HepG2 (cell line): ENCODE measurements around the gene GPATCH4. TPM values are rescaled to one million over a fixed set of nuclear protein-coding genes. Genes with fewer than 3 reads are reported as not detected.

Experiments
- ATAC-seq: fragments of 200-7000 bp; cut with Tn5 transposase; 3 replicates; pipeline ENCODE4 v1.9.1; 2020; ENCODE audit warnings: mild to moderate bottlenecking, moderate library complexity
- BruUV-seq: library from RNA; stranded (reverse); fragments of 400-500 nt; replicated peaks from 2 replicates; lab custom pipeline; 2021; lab: Mats Ljungman, UMichigan
- CTCF ChIA-PET: fragments of 300-600 bp; formaldehyde crosslinking; extraction: SDS; loops from one replicate; lab custom pipeline; 2021; ENCODE audit warnings: low total read pairs, inconsistent platforms, low intra/inter-chr PET ratio; lab: Yijun Ruan, JAX
- POLR2A ChIA-PET: fragments of 350-600 bp; sonication (Branson Sonifier 250); formaldehyde crosslinking; loops from one replicate; lab custom pipeline; 2020; ENCODE audit warnings: antibody characterized with exemption, inconsistent platforms; lab: Yijun Ruan, JAX
- DNase-seq: peaks from one replicate; pipeline ENCODE4 v3.0.0-alpha.2; 2015; ENCODE audit warnings: low spot score
- FAIRE-seq: peaks from 3 replicates; lab custom pipeline; 2011; peaks lifted over from hg19 to GRCh38; lab: Jason Lieb, UNC
- H2AFZ ChIP-seq: one replicate; pipeline ENCODE4 v1.6.1; 2011; ENCODE audit warnings: low read length, inconsistent platforms
- H3K27ac ChIP-seq: fragments of 300-600 bp; 3 replicates; pipeline ENCODE4 v1.8.0; 2011; ENCODE audit warnings: mixed run types, mild to moderate bottlenecking, mixed read lengths, low read length, inconsistent platforms; ENCODE audit not compliant: insufficient read depth; ENCODE audit errors: extremely low read length
- H3K27me3 ChIP-seq, 2 experiments: fragments of 200-600 bp in 1 of 2; 2 replicates in 1 of 2; 3 replicates in 1 of 2; pipeline versions ENCODE4 v1.6.0 to v1.8.0; 2011; ENCODE audit warnings: low read length in 2 of 2, mild to moderate bottlenecking in 2 of 2, moderate library complexity in 2 of 2, inconsistent platforms in 1 of 2; ENCODE audit not compliant: insufficient read depth in 2 of 2, control insufficient read depth in 1 of 2
- H3K36me3 ChIP-seq, 2 experiments: fragments of 200-600 bp in 1 of 2; replicated peaks in 1 of 2; 2 replicates in 1 of 2; 3 replicates in 1 of 2; pipeline versions ENCODE4 v1.5.1 to v1.8.0; 2011; ENCODE audit warnings: low read length in 2 of 2, inconsistent platforms in 1 of 2; ENCODE audit not compliant: insufficient read depth in 2 of 2, control insufficient read depth in 1 of 2
- H3K4me1 ChIP-seq: 2 replicates; pipeline ENCODE4 v1.5.1; 2012; ENCODE audit warnings: low read length, inconsistent platforms; ENCODE audit not compliant: insufficient read depth
- H3K4me2 ChIP-seq: 2 replicates; pipeline ENCODE4 v1.6.0; 2011; ENCODE audit warnings: low read depth, low read length, inconsistent platforms
- H3K4me3 ChIP-seq, 3 experiments: fragments of 200-600 bp in 1 of 3; sonication (generic), shearing (Covaris generic) in 1 of 3; replicated peaks in 1 of 3; 2 replicates each; pipeline ENCODE4 v1.5.1; 2011 to 2016; ENCODE audit warnings: low read length in 3 of 3, inconsistent platforms in 2 of 3, low read depth in 2 of 3, mild to moderate bottlenecking in 2 of 3, control low read depth in 1 of 3, mixed read lengths in 1 of 3; ENCODE audit not compliant: insufficient read depth in 1 of 3
- H3K79me2 ChIP-seq: one replicate; pipeline ENCODE4 v1.6.1; 2011; ENCODE audit warnings: low read length, inconsistent platforms; ENCODE audit not compliant: insufficient read depth
- H3K9ac ChIP-seq: 2 replicates; pipeline ENCODE4 v1.6.0; 2011; ENCODE audit warnings: mild to moderate bottlenecking, low read depth, low read length, inconsistent platforms; ENCODE audit not compliant: insufficient read depth
- H3K9me3 ChIP-seq: 2 replicates; pipeline ENCODE4 v1.5.1; 2012; ENCODE audit warnings: mild to moderate bottlenecking, low read length
- H4K20me1 ChIP-seq: 2 replicates; pipeline ENCODE4 v1.6.0; 2011; ENCODE audit warnings: inconsistent platforms, mild to moderate bottlenecking, low read length, moderate library complexity; ENCODE audit not compliant: insufficient read depth
- AKAP8 ChIP-seq: sonication (generic); formaldehyde crosslinking; IDR thresholded peaks from 2 replicates; pipeline ENCODE4 v1.5.1; 2020; ENCODE audit warnings: mild to moderate bottlenecking, missing genetic modification reagents
- CCDC6 ChIP-seq: sonication (generic); formaldehyde crosslinking; IDR thresholded peaks from 2 replicates; pipeline ENCODE4 v1.8.1; 2022; ENCODE audit warnings: mild to moderate bottlenecking, missing genetic modification reagents, moderate library complexity
- CREM ChIP-seq, 2 experiments: sonication (generic) in 1 of 2; formaldehyde crosslinking in 1 of 2; IDR thresholded peaks; 2 replicates each; pipeline versions ENCODE4 v1.4.0 to v1.6.1; 2016 to 2020; ENCODE audit warnings: antibody characterized with exemption in 1 of 2, mild to moderate bottlenecking in 1 of 2, missing genetic modification reagents in 1 of 2
- KDM2A ChIP-seq: sonication (generic); formaldehyde crosslinking; IDR thresholded peaks from 2 replicates; pipeline ENCODE4 v1.4.0; 2020; ENCODE audit warnings: low read depth, missing genetic modification reagents, borderline replicate concordance
- MAFG ChIP-seq: sonication (generic); formaldehyde crosslinking; IDR thresholded peaks from 2 replicates; pipeline ENCODE4 v1.5.1; 2020; ENCODE audit warnings: mild to moderate bottlenecking, missing genetic modification reagents
- POLR2G ChIP-seq: fragments of 200-400 bp; formaldehyde crosslinking; IDR thresholded peaks from 2 replicates; pipeline ENCODE4 v1.6.1; 2018; ENCODE audit warnings: mild to moderate bottlenecking, low read depth, low read length, moderate library complexity
- RAD51 ChIP-seq: fragments of 450-650 bp; IDR thresholded peaks from 2 replicates; pipeline ENCODE4 v1.6.1; 2016; ENCODE audit warnings: borderline replicate concordance
- RBM22 ChIP-seq: fragments of 200-400 bp; formaldehyde crosslinking; optimal IDR thresholded peaks from 2 replicates; pipeline ENCODE3; 2017; ENCODE audit warnings: mild to moderate bottlenecking, low read length, moderate library complexity
- SPEN ChIP-seq: sonication (generic); formaldehyde crosslinking; IDR thresholded peaks from 2 replicates; pipeline ENCODE4 v1.5.1; 2020; ENCODE audit warnings: low read depth, mild to moderate bottlenecking, missing genetic modification reagents
- SSRP1 ChIP-seq: IDR thresholded peaks from 2 replicates; pipeline ENCODE4 v1.6.1; 2016; ENCODE audit warnings: control low read depth
- U2AF2 ChIP-seq: fragments of 200-400 bp; formaldehyde crosslinking; IDR thresholded peaks from 2 replicates; pipeline ENCODE4 v1.6.1; 2017; ENCODE audit warnings: low read depth, mild to moderate bottlenecking, low read length
- ZC3H13 ChIP-seq: sonication (generic); formaldehyde crosslinking; IDR thresholded peaks from 2 replicates; pipeline ENCODE4 v1.8.1; 2023; ENCODE audit warnings: mild to moderate bottlenecking, missing genetic modification reagents, moderate library complexity
- ZNF264 ChIP-seq: sonication (generic); formaldehyde crosslinking; IDR thresholded peaks from 2 replicates; pipeline ENCODE4 v1.4.0; 2020; ENCODE audit warnings: missing genetic modification reagents
- ZNF296 ChIP-seq: sonication (generic); formaldehyde crosslinking; conservative IDR thresholded peaks from 2 replicates; pipeline ENCODE4 v1.5.0; 2020; ENCODE audit warnings: mild to moderate bottlenecking, missing genetic modification reagents
- ZNF317 ChIP-seq: sonication (generic); formaldehyde crosslinking; IDR thresholded peaks from 2 replicates; pipeline ENCODE4 v1.5.0; 2020; ENCODE audit warnings: mild to moderate bottlenecking, missing genetic modification reagents
- ZNF431 ChIP-seq: sonication (generic); formaldehyde crosslinking; IDR thresholded peaks from 2 replicates; pipeline ENCODE4 v1.9.0; 2022; ENCODE audit warnings: missing genetic modification reagents, low read depth, mild to moderate bottlenecking, borderline replicate concordance
- ZNF432 ChIP-seq: sonication (generic); formaldehyde crosslinking; IDR thresholded peaks from 2 replicates; pipeline ENCODE4 v1.5.0; 2020; ENCODE audit warnings: missing genetic modification reagents, mild to moderate bottlenecking, borderline replicate concordance
- ZNF749 ChIP-seq: sonication (generic); formaldehyde crosslinking; IDR thresholded peaks from 2 replicates; pipeline ENCODE4 v1.8.0; 2022; ENCODE audit warnings: mild to moderate bottlenecking, missing genetic modification reagents, moderate library complexity, borderline replicate concordance
- ZNF768 ChIP-seq: sonication (generic); formaldehyde crosslinking; IDR thresholded peaks from 2 replicates; pipeline ENCODE4 v1.4.0; 2020; ENCODE audit warnings: missing genetic modification reagents
- ZNF780A ChIP-seq: sonication (generic); formaldehyde crosslinking; IDR thresholded peaks from 2 replicates; pipeline ENCODE4 v1.8.0; 2022; ENCODE audit warnings: mild to moderate bottlenecking, missing genetic modification reagents, moderate library complexity
- WGBS: methylation state at CpG from one replicate; pipeline ENCODE4 v1.1.6; 2017; ENCODE audit warnings: low lambda C conversion rate; 5-methylcytosine and 5-hydroxymethylcytosine counted together
- in situ Hi-C: cut with HindIII; loops from 2 replicates; pipeline ENCODE4 v1.10.0; 2017; ENCODE audit warnings: low pct_unique_long_range_greater_than_20kb; ENCODE audit not compliant: extremely low pct_ligation_motif_present
- intact Hi-C: fragments of 100-400 bp; cut with micrococcal nuclease; formaldehyde crosslinking; loops from one replicate; pipeline ENCODE4 v1.10.0; 2022; ENCODE audit not compliant: unreplicated experiment
- polyA plus RNA-seq, 8 experiments: library from polyadenylated mRNA; depleted of rRNA in 3 of 8; stranded (reverse) in 7 of 8; unstranded in 1 of 8; fragments of >200 nt; fragmentation: Illumina TruSeq in 4 of 8; extraction: Trizol in 4 of 8; gene quantifications; 2 replicates each; pipeline versions ENCODE4 v1.2.1 to v1.2.3, GENCODE V29; 2011 to 2016; ENCODE audit warnings: low read depth in 4 of 8, missing spikeins in 1 of 8, mixed read lengths in 1 of 8; ENCODE audit not compliant: insufficient read depth in 1 of 8
- total RNA-seq, 5 experiments: library from RNA; depleted of rRNA; stranded (reverse); fragments of >200 nt; fragmentation: Illumina TruSeq; extraction: Trizol; gene quantifications; 2 replicates each; pipeline ENCODE4 v1.2.3, GENCODE V29; 2016; ENCODE audit warnings: low read depth in 1 of 5
- TF ChIP-seq, protein P1 (sequence below): IDR thresholded peaks from 2 replicates; pipeline ENCODE4 v1.6.1; 2016; ENCODE audit warnings: low read depth, control low read depth
- TF ChIP-seq, protein P2 (sequence below): sonication (generic); formaldehyde crosslinking; IDR thresholded peaks from 2 replicates; pipeline ENCODE4 v1.4.0; 2020; ENCODE audit warnings: missing genetic modification reagents

The GPATCH4 gene
- total and polyA plus RNA-seq, 2 of the 13 experiments (the other 11 are each of a cell fraction or from before 2014, with no cell fraction given) = 19.2 to 37.9 TPM

DNA sequence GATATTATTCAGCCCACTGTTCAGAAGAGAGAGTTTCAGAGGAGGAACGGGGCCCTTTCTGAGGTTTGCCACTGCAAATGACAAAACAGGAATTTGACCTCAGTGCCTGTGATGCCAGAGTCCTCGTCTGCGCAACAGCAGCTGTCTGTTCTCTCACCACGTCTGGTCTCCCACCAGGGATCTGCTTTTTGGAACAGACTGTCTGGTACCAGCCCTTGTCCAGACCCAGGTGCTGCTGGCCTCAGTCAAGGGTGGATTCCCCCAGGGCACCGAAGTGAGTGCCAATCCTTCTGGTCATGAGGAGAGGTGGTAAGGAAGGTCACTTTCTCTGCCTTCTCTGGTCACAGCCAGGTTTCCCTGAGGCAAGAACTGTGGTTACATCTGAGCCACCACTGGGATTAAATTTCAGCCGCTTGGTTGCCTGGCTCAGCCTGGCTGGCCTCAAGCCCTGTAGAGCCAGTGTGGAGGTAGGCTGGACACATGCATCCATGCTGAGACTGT, 38.4 kb upstream of the GPATCH4 start:
- H3K4me3 ChIP-seq = no peak overlapping the region
- no peaks in the 10 kb centered on the region for H3K79me2 ChIP-seq
- no peak overlapping the region for H2AFZ ChIP-seq
- H3K36me3 ChIP-seq = peaks cover 0 to 2% of the 10 kb centered on the region in 2 experiments; a peak in 2 of 5 replicates
- 0 out of 2 replicates have a peak overlapping the region, but pooled peaks have one; percentile 3 for H3K4me2 ChIP-seq
- H3K9ac ChIP-seq = no peak overlapping the region
- ChIA-PET CTCF (no interaction called here), POLR2A (interaction anchor here (1.3 kb wide), 1 partner anchor 10 kb away, joined by 3 read pairs; no protein-coding TSS in a partner anchor)
- BruUV-seq = no TSS peak
- 6% methylated on average over 2 of the region's 6 CpGs for WGBS
- FAIRE-seq (no peak), DNase-seq (no peak), ATAC-seq (peak; percentile 44)
- H4K20me1 ChIP-seq = peaks cover 24% of the 10 kb centered on the region
- in situ Hi-C loops = no loop called here
- peaks cover 4 to 21% of the 10 kb centered on the region in 2 experiments; a peak in 3 of 5 replicates for H3K27me3 ChIP-seq
- intact Hi-C loops = no loop called here
- H3K4me1 ChIP-seq = peaks cover 17% of the 10 kb centered on the region
- H3K9me3 ChIP-seq = no peaks in the 10 kb centered on the region
- no peak overlapping the region for H3K27ac ChIP-seq
- TF ChIP-seq RBM22 (no peak), ZNF296 (no peak), ZC3H13 (CRISPR knock-in tag) (peak; percentile 91), ZNF432 (no peak), CREM (IDR thresholded peaks at IDR 0.05) (no peak), CREM (CRISPR knock-in tag; IDR thresholded peaks at IDR 0.05) (no peak), ZNF431 (CRISPR knock-in tag) (no peak), ZNF780A (no peak), AKAP8 (CRISPR knock-in tag) (peak; percentile 73), MAFG (no peak), CCDC6 (CRISPR knock-in tag) (no peak), ZNF264 (CRISPR knock-in tag) (no peak), KDM2A (peak; percentile 73), RAD51 (no peak), ZNF768 (CRISPR knock-in tag) (0 out of 2 replicates have a peak, but pooled peaks have one; percentile 11), SSRP1 (CRISPR knock-in tag) (peak; percentile 17; the same call in 1 of the 2 replicates), POLR2G (peak; percentile 41), U2AF2 (no peak), ZNF317 (CRISPR knock-in tag) (no peak), ZNF749 (CRISPR knock-in tag) (0 out of 2 replicates have a peak, but pooled peaks have one; percentile 35), SPEN (no peak)
- TF ChIP-seq, protein P1, sequence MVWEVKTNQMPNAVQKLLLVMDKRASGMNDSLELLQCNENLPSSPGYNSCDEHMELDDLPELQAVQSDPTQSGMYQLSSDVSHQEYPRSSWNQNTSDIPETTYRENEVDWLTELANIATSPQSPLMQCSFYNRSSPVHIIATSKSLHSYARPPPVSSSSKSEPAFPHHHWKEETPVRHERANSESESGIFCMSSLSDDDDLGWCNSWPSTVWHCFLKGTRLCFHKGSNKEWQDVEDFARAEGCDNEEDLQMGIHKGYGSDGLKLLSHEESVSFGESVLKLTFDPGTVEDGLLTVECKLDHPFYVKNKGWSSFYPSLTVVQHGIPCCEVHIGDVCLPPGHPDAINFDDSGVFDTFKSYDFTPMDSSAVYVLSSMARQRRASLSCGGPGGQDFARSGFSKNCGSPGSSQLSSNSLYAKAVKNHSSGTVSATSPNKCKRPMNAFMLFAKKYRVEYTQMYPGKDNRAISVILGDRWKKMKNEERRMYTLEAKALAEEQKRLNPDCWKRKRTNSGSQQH (CRISPR knock-in tag) = no peak
- TF ChIP-seq, protein P2, sequence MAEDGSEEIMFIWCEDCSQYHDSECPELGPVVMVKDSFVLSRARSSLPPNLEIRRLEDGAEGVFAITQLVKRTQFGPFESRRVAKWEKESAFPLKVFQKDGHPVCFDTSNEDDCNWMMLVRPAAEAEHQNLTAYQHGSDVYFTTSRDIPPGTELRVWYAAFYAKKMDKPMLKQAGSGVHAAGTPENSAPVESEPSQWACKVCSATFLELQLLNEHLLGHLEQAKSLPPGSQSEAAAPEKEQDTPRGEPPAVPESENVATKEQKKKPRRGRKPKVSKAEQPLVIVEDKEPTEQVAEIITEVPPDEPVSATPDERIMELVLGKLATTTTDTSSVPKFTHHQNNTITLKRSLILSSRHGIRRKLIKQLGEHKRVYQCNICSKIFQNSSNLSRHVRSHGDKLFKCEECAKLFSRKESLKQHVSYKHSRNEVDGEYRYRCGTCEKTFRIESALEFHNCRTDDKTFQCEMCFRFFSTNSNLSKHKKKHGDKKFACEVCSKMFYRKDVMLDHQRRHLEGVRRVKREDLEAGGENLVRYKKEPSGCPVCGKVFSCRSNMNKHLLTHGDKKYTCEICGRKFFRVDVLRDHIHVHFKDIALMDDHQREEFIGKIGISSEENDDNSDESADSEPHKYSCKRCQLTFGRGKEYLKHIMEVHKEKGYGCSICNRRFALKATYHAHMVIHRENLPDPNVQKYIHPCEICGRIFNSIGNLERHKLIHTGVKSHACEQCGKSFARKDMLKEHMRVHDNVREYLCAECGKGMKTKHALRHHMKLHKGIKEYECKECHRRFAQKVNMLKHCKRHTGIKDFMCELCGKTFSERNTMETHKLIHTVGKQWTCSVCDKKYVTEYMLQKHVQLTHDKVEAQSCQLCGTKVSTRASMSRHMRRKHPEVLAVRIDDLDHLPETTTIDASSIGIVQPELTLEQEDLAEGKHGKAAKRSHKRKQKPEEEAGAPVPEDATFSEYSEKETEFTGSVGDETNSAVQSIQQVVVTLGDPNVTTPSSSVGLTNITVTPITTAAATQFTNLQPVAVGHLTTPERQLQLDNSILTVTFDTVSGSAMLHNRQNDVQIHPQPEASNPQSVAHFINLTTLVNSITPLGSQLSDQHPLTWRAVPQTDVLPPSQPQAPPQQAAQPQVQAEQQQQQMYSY (CRISPR knock-in tag) = no peak
